Activated T-cell treated with anti-CD3 and anti-CD28 coated beads, Interleukin-2, amount 50 U/mL, for 24 hours (primary cell): ENCODE measurements around the gene USP8.

ENCODE experiments used
- DNase-seq: peaks from one replicate; pipeline ENCODE4 v3.0.0-alpha.2; 2020
- H3K27ac Mint-ChIP-seq: 2 replicates; pipeline ENCODE4 v1.8.0; 2020; ENCODE audit warnings: mild to moderate bottlenecking, mixed read lengths
- H3K27me3 Mint-ChIP-seq: 2 replicates; pipeline ENCODE4 v1.8.0; 2020; ENCODE audit warnings: mixed read lengths
- H3K36me3 Mint-ChIP-seq: 2 replicates; pipeline ENCODE4 v1.8.0; 2020; ENCODE audit warnings: low read depth, mixed read lengths
- H3K4me1 Mint-ChIP-seq: 2 replicates; pipeline ENCODE4 v1.8.0; 2020; ENCODE audit warnings: low read depth, mixed read lengths
- H3K4me3 Mint-ChIP-seq: 2 replicates; pipeline ENCODE4 v1.8.0; 2020; ENCODE audit warnings: mild to moderate bottlenecking, moderate library complexity, mixed read lengths
- H3K9me3 Mint-ChIP-seq: 2 replicates; pipeline ENCODE4 v1.8.0; 2020; ENCODE audit warnings: mixed read lengths

The USP8 gene

GRCh38 chr15:50543556-50543955 lies 119.4 kb downstream of the USP8 start:
- DNase-seq: no peak
- Mint-ChIP-seq H3K4me3 (no peak overlapping the region), H3K27me3 (peaks cover 2% of the 10 kb centered on the region), H3K27ac (no peak overlapping the region), H3K9me3 (no peaks in the 10 kb centered on the region), H3K4me1 (no peaks in the 10 kb centered on the region), H3K36me3 (no peaks in the 10 kb centered on the region)

GRCh38 chr15:50544368-50544767 lies 120.2 kb downstream of the USP8 start:
- Mint-ChIP-seq H3K27ac (no peak overlapping the region), H3K27me3 (peaks cover 2% of the 10 kb centered on the region), H3K9me3 (no peaks in the 10 kb centered on the region), H3K4me3 (no peak overlapping the region), H3K36me3 (no peaks in the 10 kb centered on the region), H3K4me1 (no peaks in the 10 kb centered on the region)
- DNase-seq: no peak

- H3K27ac Mint-ChIP-seq: no peak within 1 kb of the TSS
- H3K4me1 Mint-ChIP-seq: no peaks in the 10 kb centered on the region
- H3K9me3 Mint-ChIP-seq: no peaks in the 10 kb centered on the region
- no peaks in the 10 kb centered on the region for H3K36me3 Mint-ChIP-seq
- peaks cover 2% of the 10 kb centered on the region for H3K27me3 Mint-ChIP-seq
- no peak for DNase-seq
- H3K4me3 Mint-ChIP-seq: no peak within 1 kb of the TSS
These were observed 122.4 kb downstream of the USP8 start, which contains the start of gene USP50 for GRCh38 chr15:50546566-50546965. Gene USP50, minus strand, starts transcription at chr15:50546666. Its CDS starts 141 bp downstream, at chr15:50546525.

GRCh38 chr15:50549326-50549725 lies 125.1 kb downstream of the USP8 start:
- Mint-ChIP-seq H3K4me3 (no peak overlapping the region), H3K27me3 (no peaks in the 10 kb centered on the region), H3K4me1 (peaks cover 6% of the 10 kb centered on the region), H3K36me3 (no peaks in the 10 kb centered on the region), H3K27ac (no peak overlapping the region), H3K9me3 (peaks cover 4% of the 10 kb centered on the region)
- no peak for DNase-seq

GRCh38 chr15:50552238-50552637 lies 128.0 kb downstream of the USP8 start:
- Mint-ChIP-seq H3K9me3 (peaks cover 4% of the 10 kb centered on the region), H3K27ac (no peak overlapping the region), H3K4me3 (no peak overlapping the region), H3K4me1 (peaks cover 18% of the 10 kb centered on the region), H3K36me3 (peaks cover 14% of the 10 kb centered on the region), H3K27me3 (no peaks in the 10 kb centered on the region)
- no peak for DNase-seq

- Mint-ChIP-seq H3K27ac (peak overlapping the region; percentile 78), H3K4me3 (no peak overlapping the region), H3K36me3 (peaks cover 50% of the 10 kb centered on the region), H3K27me3 (no peaks in the 10 kb centered on the region), H3K9me3 (peaks cover 4% of the 10 kb centered on the region), H3K4me1 (peaks cover 27% of the 10 kb centered on the region)
- DNase-seq: no peak
These were observed 132.6 kb downstream of the USP8 start for GRCh38 chr15:50556642-50557371.

- DNase-seq: no peak
- peaks cover 61% of the 10 kb centered on the region for H3K36me3 Mint-ChIP-seq
- H3K9me3 Mint-ChIP-seq: peaks cover 4% of the 10 kb centered on the region
- H3K27me3 Mint-ChIP-seq: no peaks in the 10 kb centered on the region
- peaks cover 30% of the 10 kb centered on the region for H3K4me1 Mint-ChIP-seq
- H3K27ac Mint-ChIP-seq: peak overlapping the region; percentile 66
- no peak overlapping the region for H3K4me3 Mint-ChIP-seq
These were observed 133.8 kb downstream of the USP8 start for GRCh38 chr15:50558012-50558411.

- Mint-ChIP-seq H3K27ac (peak overlapping the region; percentile 87), H3K27me3 (no peaks in the 10 kb centered on the region), H3K36me3 (peaks cover 77% of the 10 kb centered on the region), H3K9me3 (no peaks in the 10 kb centered on the region), H3K4me1 (peaks cover 24% of the 10 kb centered on the region), H3K4me3 (peak overlapping the region; percentile 6)
- no peak for DNase-seq
These were observed 138.8 kb downstream of the USP8 start for GRCh38 chr15:50562735-50563640.

- H3K27me3 Mint-ChIP-seq: no peaks in the 10 kb centered on the region
- no peak overlapping the region for H3K4me3 Mint-ChIP-seq
- H3K36me3 Mint-ChIP-seq: peaks cover 81% of the 10 kb centered on the region
- peak overlapping the region; percentile 87 for H3K27ac Mint-ChIP-seq
- no peaks in the 10 kb centered on the region for H3K9me3 Mint-ChIP-seq
- H3K4me1 Mint-ChIP-seq: peaks cover 22% of the 10 kb centered on the region
- DNase-seq: no peak
These were observed 139.6 kb downstream of the USP8 start for GRCh38 chr15:50563756-50564155.
